ENCODE data around the gene GFRA4.

The GFRA4 gene

DNA sequence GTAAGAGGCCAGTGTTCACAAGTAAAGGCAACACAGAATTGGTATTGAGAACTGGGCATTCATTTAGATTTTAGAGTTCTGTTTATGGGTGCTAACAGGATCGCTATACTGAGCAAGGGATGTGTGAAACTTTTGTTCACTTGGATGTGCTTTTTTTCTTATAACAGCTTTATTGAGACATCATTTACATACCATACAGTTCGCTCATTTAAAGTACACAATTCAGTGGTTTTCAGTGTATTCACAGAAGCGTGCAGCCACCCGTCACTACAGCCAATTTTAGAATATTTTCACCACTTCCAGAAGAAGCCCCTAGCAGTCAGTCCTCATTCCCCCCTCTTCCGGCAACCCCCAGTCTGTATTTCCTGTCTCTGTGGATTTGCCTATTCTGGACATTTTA lies 48.7 kb downstream of the GFRA4 start:
- DNase-seq, result no peak

- DNase-seq, result no peak
Measured at GRCh38 chr20:3613821-3614440, 49.3 kb downstream of the GFRA4 start.

GRCh38 chr20:3612795-3613572 lies 50.2 kb downstream of the GFRA4 start:
- no peak for DNase-seq

DNA sequence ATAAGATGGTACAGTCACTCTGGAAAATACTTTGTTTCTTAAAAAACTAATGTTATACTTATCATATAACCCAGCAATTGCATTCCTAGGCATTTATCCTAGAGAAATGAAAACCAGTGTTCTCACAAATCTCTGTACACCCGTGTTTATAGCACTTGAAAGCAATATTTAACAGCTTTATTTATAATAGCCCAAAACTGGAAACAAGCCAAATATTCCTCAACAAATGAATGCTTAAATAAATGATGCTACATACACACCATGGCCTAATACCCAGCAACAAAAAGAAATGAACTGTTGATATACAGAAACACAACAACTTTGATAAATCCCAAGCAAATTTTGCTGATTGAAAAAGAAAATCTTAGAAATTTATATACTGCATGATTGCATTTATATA lies 51.3 kb downstream of the GFRA4 start:
- no peak for DNase-seq

Measured in NCI-H2081 (cell line).